Stimulated activated CD4-positive, alpha-beta T cell treated with anti-CD3 and anti-CD28 coated beads, Interleukin-4, amount 100 ng/mL, for 1 hour (primary cell): ENCODE results near the gene ELL.
"Not testable (repeated sequence)": the region's sequence is repeated elsewhere in the genome, so short reads cannot be mapped to it uniquely, and the experiment has no call there.

ENCODE experiments used
- DNase-seq: peaks from one replicate; pipeline ENCODE4 v3.0.0-alpha.2; 2020

Gene ELL

DNA sequence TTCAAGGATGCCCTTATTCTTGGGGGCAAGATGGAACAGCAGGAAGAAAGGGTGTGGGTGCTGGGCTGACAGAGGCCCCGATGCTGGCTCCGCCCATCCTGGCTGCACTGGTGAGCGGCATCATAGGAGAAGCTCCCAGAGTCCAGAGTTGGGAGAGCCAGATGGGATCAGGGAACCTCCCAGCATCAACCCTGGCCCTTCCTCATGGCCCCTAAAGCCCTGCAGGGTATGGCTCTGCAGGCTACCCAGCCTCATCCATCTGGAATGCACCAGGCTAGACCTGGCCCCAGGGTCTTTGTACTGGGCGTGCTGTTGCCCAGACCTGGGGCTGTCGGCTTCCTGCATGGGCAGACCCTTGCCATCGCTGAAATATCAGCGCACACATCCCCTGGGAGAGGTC, 7.9 kb upstream of the ELL start:
- no peak for DNase-seq

DNA sequence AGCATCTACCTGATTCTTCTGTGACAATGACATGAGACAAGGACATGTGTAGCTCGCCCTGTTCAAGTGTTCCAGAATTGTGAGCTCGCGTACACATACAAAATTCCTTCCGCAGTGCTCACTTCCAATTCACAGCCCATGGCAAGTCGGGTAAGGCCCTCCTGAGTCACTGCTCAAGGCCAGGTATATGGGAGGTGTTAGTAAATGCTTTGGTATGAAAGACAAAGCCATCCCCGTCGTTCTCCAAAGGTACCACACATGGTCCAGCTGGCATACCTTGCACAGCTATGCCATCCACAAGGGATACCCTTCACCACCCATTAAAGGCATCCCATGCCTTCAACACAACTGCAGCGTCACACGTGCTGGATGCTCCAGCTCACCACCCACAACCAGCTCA, 4.4 kb upstream of the ELL start:
- no peak for DNase-seq

DNA sequence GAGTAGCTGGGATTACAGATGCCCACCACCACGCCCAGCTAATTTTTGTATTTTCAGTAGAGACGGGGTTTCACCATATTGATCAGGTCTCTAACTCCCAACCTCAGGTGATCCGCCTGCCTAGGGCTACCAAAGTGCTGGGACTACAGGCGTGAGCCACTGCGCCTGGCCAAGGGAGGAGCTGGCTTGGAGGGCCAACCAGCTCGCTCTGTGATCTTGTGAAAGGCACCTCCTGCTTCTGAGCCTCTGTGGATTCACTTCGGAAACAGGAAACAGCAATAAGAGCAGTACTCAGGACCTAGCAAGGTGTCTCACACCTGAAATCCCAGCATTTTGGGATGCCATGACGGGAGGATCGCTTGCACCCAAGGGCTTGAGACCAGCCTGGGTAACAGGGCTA, 2.0 kb upstream of the ELL start:
- no peak for DNase-seq

DNA sequence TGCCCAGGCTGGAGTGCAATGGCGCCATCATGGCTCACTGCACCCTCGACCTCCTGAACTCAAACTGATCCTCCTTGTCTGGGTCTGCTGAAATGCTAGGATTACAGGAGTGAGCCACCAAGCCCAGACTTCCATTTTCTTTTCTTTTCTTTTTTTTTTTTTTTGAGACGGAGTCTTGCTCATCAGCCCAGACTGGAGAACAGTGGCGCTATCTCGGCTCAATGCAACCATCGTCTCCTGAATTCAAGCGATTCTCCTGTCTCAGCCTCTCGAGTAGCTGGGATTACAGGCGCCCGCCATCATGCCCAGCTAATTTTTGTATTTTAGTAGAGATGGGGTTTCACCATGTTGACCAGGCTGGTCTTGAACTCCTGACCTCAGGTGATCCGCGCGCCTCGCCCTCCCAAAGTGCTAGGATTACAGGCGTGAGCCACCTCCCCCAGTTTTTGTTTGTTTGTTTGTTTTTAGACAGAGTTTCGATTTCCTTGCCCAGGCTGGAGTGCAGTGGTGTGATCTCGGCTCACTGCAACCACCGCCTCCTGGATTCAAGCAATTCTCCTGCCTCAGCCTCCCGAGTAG, 1.1 kb upstream of the ELL start:
- DNase-seq = not testable (repeated sequence)

DNA sequence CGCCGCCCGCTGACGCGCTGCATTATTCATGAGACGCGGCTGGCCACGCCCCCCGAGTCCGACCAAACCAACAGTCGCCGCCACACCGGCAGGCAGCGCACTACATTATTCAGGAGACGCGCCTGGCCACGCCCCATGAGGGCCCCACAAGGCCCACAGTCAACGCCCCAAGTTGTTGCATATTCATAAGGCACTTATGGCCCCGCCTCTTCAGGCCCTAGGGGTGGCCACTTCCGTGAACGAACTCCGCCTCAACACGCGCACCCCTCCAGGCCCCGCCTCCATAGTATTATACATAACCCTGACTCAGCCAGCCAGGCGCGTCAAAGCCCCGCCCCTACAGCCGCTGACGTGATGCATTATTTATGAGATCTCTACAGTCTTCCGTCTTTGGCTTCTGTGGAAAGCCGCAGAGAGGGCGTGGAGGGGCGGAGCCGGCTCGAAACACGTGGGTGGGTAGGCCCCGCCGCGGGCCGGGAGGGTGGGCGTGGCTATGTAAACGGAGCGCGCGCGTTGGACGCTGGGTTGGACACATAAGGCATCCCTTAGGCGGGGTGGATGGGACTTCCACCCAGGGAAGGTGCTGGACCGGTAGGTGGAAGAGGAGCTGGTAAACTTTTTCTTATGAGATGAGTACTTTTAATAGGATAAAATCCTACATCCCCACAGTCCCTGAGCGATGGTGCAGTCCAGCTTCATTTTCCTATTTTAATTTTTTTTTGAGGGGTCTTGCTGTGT, 423 bp upstream of the ELL start:
- peak; percentile 100 for DNase-seq

DNA sequence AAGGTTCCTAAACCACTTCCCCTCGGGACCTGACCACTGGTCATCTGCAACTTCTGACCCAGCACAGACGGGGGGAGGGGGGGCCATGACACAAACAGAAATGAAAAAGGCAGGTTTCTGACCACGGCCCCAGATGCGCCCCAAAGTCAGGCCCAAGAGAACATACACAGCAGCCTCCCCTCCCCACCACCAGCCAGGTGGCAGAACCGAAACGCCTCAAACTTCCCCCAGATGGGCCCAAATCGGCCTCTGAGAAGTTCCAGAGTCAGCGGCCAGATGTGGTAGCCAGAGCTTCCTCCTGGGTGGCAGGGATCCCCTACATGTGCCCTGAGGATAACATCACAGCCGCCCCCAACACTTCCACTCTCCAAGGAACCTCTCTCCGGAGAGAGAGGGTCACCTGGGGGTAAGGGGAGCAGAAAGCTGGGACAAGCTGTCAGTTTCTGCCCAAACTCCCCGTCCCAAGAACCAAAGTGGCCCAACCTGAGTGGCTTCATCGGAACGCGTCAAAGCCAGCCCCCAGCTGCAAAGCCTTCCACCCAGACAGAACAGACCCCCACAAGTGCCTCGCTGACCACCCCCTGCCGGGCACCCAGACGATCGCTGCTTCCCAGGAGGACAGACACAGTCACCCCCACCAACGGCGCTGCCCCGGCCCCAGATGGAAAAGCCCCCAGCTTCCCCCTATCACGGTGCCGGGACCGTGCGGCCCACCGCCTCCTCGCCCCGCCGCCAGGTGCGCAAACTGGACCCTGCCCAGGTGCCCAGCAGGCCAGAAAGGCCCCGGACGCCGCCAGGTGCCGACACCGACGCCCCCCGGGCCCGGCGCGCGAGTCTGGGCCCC, 800 bp downstream of the ELL start:
- peak; percentile 19 for DNase-seq

DNA sequence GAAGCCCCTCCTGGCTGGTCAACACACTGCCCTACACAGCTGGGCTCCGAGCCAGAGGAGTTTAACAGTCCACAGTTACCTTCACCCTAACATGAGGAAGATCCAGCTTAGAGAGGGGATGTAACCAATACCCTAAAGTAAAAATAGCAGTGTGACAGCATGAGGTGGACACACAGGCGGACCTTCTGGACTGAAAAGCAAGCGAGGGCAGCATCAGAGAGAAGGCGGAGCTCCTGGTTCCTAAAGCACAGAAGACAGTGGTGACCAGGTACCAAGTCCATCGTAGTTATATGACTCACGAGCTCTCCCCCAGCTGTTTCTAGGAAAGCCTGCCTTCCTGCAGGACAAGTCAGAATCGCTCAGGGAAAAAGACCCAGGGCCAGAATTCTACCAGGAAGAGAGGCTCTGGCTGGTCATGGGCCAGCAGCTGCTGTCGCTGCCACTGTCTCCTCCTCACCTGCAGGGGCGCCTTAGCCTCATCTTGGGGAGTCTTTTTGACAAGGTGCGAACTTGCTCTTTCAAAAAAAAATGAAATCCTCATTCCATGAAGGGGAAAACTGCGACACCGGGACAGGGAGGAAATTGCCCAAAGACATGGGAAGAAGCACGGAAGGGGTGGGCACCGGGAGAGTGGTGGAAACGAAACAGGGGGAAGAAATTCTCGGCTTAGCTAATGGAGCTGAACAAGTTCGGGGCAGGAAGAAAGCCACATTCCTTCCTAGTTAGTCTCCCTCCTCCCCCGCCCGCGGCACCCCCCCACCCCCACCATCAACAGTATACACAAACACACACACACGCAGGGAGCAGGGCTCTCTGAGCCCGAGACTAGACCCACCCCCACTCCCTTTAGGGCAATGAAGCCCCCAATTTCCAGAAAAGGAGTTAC, 1.7 kb downstream of the ELL start:
- peak; percentile 63 for DNase-seq

DNA sequence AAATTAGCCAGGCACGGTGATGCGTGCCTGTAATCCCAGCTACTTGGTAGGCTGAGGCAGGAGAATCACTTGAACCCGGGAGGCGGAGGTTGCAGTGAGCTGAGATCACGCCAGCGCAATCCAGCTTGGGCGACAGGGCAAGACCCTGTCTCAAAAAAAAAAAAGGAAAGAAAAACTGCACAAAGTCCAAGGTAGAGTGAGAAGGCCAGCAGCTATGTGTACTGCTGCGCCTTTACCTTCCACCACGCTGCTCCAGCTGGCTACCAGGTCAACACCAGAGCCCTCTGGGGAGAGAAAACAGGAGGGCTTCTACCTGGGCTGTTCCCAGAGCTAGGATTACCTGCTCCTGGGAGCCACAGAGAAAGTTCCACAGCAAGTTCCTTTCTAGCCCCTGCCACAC, 3.2 kb downstream of the ELL start:
- no peak for DNase-seq

DNA sequence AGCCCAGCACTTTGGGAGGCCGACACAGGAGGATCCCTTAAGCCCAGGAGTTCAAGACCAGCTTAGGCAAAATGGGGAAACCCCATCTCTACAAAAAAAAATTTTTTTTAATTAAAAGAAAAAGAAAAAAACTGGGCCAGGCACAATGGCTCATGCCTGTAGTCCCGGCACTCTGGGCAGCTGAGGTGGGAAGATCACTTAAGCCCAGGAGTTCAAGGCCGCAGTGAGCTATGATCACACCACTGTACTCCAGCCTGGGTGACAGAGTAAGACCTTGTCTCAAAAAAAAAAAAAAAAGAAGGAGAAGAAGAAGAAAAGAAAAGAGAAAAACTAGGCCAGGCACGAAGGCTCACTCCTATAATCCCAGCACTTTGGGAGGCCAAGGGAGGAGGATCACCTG, 4.3 kb downstream of the ELL start:
- no peak for DNase-seq

DNA sequence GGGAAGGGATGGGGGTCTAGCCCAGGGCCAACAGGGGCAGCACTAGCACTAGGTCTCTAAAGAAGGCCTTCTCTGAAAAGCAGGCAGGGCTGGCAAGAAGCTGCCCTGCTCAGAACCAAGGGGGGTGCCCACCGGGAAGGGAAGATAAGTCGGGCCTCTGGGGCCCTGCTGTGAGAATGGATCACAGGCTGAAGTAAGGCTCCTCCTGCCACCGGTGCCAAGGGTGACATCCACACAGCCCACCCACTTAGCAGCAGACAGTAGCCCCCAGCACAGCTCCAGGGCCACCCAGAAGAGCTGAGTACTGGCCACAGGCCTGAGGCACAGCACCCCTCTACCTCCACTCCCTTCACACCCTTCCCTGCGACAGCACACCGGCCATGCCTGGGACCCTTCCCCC, 5.9 kb downstream of the ELL start:
- DNase-seq = no peak

DNA sequence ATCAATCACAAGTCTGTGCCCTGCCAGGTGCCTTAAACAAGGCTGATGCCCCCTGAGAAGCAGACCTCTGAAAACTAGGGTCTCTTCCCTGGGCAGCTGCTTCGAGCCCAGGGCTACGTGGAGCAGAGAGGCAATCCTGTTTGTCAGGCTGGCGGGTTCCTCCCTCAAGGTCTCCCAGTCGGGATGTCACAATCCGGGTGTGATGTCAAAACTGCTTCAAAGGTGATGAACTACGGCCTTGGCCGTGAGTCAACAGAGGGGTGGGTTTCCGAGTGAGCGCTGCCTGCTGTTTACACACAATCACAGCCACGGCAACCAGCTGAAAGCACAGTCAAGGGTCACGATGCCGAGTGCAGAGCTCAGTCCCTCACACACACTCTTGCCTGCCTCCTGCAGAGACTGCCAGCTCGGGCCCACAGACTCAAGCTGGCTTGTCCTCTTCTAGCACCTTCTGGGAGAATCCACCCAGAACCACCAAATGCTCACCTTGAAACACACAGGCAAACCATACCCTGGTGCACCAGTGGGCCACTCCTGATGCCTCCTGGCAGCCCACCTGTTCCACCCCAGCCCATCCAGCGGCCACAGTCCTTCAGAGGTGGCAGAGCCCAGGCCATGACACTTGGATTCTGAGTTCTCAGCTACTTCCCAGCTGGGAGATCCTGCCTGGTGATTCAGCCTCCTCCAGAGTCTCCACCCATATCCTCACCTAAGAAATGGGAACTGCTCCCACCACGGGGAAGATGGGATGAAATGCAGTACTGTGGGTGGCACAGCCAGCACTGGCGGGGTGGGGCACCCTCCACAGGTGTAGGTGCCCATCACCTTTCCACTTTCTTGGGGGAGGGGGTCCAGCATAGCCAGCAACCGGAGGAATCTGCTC, 6.8 kb downstream of the ELL start:
- no peak for DNase-seq

DNA sequence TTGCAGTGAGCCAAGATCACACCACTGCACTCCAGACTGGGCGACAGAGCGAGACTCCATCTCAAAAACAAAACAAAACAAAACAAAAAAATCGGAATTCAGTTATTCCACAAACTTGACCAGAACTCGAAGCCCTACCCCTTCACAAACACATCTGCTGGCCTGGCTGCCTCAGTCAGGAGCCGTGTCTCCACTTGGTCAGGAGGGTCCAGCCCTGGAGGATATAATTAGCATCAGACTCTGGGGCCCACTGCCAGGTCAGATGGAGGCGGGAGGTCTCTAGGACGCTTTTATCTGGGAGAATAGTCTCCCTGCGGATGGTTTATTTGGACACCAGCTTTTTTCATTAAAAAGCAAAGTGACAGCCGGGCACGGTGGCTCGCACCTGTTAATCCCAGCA, 8.0 kb downstream of the ELL start:
- DNase-seq = no peak

DNA sequence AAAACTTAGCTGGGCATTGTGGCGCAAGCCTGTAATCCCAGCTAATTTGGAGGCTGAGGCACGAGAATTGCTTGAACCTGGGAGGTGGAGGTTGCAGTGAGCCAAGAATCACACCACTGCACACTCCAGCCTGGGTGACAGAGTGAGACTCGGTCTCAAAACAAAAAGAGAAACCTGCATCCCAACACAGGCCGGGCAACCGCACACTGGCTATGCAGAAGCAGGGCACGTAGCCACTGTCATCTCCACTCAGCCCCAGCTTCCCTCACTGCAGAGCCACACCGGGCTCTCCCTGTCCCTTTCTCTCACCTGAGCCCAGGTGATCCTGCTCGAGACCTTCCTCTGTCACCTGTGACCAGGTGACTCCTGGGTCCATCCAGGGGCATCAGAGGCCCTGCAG, 11.7 kb downstream of the ELL start:
- no peak for DNase-seq

DNA sequence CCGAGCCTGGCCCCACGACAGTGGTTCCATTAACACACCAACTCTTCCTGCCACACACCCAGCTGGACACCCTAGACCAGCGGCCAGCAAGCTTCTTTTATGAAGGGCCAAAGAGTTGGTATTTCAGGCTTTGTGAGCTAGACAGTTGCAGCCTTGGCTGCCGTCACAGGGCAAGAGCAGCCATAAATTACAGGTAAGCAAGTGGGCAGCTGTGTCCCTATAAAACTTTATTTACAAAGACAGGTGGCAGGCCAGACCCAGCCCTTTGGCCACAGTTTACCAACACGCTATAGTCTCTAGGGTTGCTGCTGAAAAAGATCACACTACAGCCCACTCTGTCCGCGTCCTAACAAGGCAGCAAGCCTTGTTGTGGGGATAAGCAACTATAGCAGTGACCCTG, 13.3 kb downstream of the ELL start:
- no peak for DNase-seq

DNA sequence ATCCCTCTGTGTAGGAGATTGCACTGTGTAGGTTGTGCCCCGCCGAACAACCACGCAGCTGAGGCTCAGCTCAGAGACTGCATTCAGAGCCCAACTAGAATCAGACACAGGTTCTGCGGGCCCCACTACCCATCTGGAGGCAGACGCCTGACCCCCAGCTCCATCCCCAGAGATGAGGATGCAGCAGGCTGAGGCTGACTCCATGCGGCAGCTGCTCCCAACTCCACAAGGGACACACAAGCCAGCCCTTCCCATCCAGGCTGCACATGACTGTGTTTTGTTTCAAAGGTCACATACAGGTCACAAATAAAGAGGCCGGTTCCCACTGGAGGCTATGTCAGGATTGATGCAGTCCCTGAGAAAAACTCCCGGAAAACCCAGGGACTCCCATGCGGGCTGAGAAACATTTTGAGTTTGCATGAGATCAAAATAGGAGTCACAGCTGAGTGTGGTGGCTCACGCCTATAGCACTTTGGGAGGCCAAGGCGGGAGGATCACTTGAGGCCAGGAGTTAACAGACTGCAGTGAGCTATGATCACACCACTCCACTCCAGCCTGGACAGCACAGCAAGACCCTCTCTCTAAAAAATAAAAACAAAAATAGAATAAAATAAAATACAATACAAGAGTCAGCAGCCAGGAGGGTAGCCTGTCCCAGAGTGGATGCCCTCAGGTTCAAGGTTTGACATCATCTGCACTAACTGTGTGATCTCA, 14.0 kb downstream of the ELL start:
- no peak for DNase-seq

DNA sequence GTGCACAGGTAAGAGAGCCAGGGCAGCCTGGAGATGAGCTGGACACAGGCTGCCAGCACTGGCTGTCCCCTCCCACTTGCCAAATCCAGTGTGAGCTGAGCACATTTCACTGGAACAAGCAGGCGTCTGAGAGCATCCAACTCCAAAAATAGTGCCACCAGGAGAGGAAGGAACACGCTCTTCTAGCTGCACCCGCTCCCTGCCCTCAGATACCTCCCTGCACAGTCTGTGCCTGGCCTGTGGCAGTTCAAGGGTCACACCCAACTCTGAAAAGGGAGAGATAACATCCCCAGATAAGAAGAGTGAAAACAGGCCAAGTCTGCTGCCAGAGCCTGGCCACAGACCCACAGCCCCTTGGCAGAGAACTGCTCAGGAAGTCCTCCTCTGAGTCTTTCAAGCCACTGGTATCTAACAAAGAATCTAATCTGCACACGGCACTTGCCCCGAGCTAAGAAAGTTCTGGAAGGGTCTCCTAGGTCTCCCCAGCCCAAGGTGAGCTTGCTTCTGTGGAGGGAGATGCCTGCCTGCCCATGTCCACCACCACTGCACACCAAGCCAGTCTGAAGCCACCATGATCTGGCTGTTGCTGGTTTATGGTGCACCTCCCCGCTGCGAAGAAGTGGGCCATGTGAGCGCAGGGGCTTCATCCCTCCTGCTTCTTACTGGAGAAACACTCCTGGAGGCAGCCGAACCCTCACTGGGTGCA, 14.7 kb downstream of the ELL start:
- DNase-seq = no peak

DNA sequence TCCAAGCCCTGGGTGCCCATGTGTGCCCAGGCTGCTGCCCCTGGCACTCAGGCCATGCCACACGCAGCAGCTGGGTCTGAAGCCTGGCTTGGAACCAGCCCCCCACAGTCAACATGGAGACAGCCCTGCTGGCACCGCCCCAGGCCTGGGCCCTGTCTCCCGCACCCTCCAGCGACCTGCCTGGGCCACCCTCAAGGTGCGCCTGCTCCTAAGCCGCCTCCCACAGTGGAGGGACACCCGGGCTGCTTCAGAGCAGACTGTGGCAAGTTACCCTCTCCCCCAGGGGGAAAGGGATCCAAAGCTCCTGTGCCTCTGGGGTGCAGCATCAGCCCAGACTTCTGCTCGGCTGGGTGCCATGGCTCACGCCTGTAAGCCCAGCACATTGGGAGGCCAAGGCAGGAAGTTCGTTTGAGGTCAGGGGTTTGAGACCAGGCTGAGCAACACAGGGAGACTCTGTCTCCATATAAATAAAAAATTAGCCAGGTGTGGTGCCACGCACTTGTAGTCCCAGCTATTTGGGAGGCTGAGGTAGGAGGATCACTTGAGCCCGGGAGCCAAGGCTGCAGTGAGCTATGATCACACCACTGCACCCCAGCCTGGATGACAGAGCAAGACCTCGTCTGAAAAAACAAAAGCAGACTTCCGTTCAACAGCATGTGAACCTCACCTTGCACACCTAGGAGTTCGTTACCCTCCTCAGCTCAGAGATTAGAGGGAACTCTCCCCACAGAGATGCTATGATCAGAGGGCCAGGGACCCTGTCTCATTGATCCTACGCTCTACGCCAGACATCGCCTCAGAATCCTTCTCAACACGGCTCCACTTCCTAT, 15.6 kb downstream of the ELL start:
- DNase-seq = no peak

DNA sequence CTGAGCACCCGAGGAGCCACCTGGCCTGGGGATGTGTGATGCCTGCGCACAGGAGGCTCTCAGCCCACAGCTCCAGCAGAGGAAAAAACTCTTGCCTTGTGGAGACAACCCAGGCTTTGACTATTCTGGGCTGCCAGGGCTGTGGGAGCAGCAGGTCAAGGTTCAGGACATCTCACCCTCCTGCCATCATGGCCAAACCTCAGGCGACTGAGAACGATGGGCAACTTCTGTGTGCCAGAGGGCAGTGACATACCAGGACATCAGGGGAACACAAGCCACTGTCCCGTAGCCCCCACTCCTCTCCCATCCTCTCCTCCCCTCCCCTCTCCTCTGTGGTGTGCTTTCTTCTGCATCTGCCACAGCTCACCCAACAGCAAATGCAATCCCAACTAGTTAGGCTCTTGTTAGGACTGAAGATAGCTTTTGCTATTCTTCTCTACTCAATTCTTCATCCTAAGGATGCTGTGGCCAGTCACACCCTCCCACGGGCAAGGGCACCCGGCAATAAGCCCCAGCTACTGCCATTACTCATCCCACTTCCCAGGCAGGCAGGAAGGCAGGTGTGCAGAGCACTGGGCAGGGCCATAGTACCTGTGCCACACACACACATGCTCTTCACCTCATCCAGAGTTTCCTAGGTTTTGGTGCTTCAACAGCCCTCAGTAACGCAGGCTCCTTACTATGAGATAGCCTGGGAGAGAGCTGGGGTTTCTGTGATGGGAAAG, 16.8 kb downstream of the ELL start:
- no peak for DNase-seq
